ENCODE measurements around the gene TOR3A. TPM values are rescaled to one million over a fixed set of nuclear protein-coding genes. Genes with fewer than 3 reads are reported as not detected.

The TOR3A gene
- total RNA-seq, 1 donor from 2014 or later: 14.0 TPM

DNA sequence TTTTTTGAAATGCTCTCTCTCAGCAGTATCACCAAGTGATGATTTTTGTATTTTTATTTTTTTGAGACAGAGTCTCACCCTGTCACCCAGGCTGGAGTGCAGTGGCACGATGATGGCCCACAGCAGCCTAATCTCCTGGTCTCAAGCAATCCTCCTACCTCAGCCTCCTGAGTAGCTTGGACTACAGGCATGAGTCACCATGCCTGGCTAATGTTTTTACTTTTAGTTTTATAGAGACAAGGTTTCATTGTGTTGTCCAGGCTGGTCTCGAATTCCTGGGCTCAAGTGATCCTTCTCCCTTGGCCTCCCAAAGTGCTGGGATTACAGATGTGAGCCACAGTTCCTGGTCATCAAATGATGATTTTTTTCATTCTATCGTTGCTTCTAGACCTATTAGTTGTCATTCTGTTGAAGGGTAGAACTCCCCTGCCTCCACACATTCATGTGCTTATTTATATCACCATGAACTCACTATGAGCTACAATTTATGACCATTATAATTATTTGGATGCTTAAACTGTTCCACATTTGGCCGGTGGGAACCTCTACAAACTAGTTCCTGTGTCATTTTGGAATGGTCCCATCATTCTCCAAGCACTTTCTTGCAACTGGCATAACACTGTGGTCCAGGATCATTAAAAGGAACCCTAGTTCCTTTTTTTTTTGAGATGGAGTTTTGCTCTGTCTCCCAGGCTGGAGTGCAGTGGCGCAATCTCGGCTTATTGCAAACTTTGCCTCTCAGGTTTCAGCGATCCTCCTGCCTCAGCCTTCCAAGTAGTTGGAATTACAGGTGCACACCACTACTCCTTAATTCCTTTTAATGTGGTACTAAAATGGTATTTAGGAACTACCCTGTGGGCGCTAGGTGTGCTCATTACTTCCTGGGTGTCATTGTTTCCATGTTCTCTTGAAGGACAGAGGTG, 20.2 kb upstream of the TOR3A start:
- TF ChIP-seq, protein P1, sequence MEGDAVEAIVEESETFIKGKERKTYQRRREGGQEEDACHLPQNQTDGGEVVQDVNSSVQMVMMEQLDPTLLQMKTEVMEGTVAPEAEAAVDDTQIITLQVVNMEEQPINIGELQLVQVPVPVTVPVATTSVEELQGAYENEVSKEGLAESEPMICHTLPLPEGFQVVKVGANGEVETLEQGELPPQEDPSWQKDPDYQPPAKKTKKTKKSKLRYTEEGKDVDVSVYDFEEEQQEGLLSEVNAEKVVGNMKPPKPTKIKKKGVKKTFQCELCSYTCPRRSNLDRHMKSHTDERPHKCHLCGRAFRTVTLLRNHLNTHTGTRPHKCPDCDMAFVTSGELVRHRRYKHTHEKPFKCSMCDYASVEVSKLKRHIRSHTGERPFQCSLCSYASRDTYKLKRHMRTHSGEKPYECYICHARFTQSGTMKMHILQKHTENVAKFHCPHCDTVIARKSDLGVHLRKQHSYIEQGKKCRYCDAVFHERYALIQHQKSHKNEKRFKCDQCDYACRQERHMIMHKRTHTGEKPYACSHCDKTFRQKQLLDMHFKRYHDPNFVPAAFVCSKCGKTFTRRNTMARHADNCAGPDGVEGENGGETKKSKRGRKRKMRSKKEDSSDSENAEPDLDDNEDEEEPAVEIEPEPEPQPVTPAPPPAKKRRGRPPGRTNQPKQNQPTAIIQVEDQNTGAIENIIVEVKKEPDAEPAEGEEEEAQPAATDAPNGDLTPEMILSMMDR (IDR thresholded peaks at IDR 0.05; ENCODE audit: insufficient read depth, low read length, severe bottlenecking): no peak
- FAIRE-seq (no peak), DNase-seq (ENCODE audit: low read depth) (no peak)
- Histone ChIP-seq H3K36me3 (ENCODE audit: control insufficient read depth, insufficient read depth, low read length) (peaks cover 9% of the 10 kb centered on the region), H3K27me3 (ENCODE audit: control insufficient read depth, insufficient read depth, low read length) (no peaks in the 10 kb centered on the region), H3K4me3 (ENCODE audit: low read depth, low read length) (no peak overlapping the region)

DNA sequence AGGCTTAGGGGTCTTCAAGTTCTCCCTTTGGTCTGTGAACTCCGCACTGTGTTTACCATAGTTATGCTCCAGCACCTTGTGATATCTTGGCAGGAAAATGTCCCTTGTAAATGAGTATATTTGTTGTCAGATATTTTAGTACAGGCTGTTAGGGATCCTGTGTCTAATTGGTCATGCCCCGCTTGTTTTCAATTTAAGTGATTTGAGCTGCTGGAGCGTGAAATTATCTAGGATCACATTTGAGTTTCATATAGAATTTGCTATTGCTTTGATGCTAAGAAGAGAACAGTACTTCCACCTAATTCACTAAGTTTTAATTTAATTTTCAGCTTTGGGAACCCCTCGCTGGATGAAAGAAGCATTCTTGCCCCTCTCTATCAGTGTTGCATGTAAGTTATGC, 15.4 kb upstream of the TOR3A start:
- FAIRE-seq: no peak
- H3K4me3 ChIP-seq (ENCODE audit: low read depth, low read length): no peak overlapping the region
- no peaks in the 10 kb centered on the region for H3K27me3 ChIP-seq (ENCODE audit: control insufficient read depth, insufficient read depth, low read length)
- TF ChIP-seq, protein P1 (IDR thresholded peaks at IDR 0.05; ENCODE audit: insufficient read depth, low read length, severe bottlenecking): no peak
- no peak for DNase-seq (ENCODE audit: low read depth)
- peaks cover 13% of the 10 kb centered on the region for H3K36me3 ChIP-seq (ENCODE audit: control insufficient read depth, insufficient read depth, low read length)

DNA sequence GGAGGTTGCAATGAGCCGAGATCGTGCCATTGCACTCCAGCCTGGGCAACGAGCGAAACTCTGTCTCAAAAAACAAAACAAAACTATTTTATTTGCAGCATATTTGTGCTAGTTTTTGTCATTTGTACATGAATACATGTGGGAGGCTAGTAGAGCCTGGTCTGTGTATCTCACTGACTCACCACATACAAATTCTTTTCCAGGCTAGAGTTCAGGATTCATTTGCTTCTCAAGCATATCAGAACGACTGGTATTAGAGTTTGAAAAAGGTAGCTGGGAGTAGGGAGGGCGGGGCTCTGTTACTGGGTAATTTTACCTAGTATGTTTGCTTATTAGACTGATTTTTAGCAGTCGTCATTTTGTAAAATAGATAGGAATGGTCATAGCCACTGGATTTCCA, 4.5 kb upstream of the TOR3A start:
- DNase-seq (ENCODE audit: low read depth) (no peak), FAIRE-seq (no peak)
- TF ChIP-seq, protein P1 (IDR thresholded peaks at IDR 0.05; ENCODE audit: insufficient read depth, low read length, severe bottlenecking): no peak
- H3K36me3 ChIP-seq (ENCODE audit: control insufficient read depth, insufficient read depth, low read length): no peaks in the 10 kb centered on the region
- no peak overlapping the region for H3K4me3 ChIP-seq (ENCODE audit: low read depth, low read length)
- no peaks in the 10 kb centered on the region for H3K27me3 ChIP-seq (ENCODE audit: control insufficient read depth, insufficient read depth, low read length)

DNA sequence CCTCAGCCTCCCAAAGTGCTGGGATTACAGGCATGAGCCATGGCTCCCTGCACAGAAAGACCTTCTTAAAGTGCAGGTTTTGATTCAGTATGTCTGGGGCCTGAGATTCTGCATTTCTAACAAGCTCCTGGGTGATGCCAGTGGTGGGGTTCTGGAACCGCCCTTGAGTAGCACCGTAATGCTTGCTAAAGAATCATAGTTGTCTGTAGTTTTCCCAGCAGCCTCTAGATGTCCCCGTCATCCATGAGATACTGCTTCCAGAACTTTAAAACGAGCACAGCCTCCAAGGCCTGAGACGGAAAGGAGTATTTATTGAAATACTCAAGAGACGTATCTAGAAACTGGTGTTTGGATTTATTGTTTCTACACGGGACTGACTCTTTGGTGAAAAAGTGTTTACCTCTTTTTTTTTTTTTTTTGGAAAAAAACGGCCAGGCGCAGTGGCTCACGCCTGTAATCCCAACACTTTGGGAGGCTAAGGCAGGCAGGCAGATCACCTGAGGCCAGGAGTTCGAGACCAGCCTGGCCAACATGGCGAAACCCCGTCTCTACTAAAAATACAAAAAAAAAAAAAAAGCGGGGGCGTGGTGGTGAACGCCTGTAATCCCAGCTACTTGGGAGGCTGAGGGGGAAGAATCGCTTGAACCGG, 2.6 kb upstream of the TOR3A start:
- peak; percentile 69 for DNase-seq (ENCODE audit: low read depth)
- TF ChIP-seq, protein P1 (IDR thresholded peaks at IDR 0.05; ENCODE audit: insufficient read depth, low read length, severe bottlenecking): peak; percentile 61
- no peaks in the 10 kb centered on the region for H3K27me3 ChIP-seq (ENCODE audit: control insufficient read depth, insufficient read depth, low read length)
- no peaks in the 10 kb centered on the region for H3K36me3 ChIP-seq (ENCODE audit: control insufficient read depth, insufficient read depth, low read length)
- FAIRE-seq: no peak
- H3K4me3 ChIP-seq (ENCODE audit: low read depth, low read length): no peak overlapping the region

DNA sequence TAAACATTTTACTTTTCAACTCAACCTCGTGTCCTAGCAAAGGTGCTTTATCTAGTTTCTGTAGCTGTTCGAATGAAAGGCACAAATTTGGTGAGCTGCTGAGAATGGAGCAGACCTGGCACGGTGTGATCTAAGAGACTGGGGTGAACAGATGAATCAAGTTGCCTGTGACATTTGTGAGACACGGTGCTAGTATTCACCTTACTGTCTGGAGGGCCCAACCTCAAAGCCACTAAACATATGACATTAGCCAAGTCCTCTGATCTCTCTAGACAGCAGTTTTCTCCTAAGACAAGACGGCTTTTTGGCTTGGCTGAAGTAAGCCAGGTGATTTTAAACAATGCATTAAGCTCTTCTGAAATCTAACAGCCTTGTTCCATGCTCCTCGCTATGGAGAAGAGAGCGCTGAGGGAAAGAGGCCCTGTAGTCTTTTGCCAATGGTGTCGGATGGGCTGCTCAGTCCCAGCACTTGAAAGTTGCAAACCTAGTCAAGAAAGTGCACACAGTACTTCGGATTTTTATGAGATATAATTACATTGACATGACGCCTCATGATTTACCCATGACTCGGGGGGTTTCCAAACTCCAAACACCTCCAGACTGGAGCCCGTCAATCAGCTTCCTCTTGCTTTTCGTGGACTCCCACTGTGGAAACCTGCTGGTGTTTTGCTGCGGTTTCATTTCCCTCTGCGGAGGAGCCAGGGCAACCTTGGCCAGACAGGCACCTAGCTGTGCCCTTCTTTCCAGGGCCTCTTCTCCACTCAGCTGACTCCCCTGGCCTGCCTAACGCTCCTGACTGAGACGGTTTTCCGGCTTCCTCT, 794 bp upstream of the TOR3A start:
- DNase-seq (ENCODE audit: low read depth): no peak
- no peaks in the 10 kb centered on the region for H3K27me3 ChIP-seq (ENCODE audit: control insufficient read depth, insufficient read depth, low read length)

More for the DNA sequence above, 794 bp upstream of the TOR3A start:
- TF ChIP-seq, protein P1 (IDR thresholded peaks at IDR 0.05; ENCODE audit: insufficient read depth, low read length, severe bottlenecking): no peak
- Histone ChIP-seq H3K36me3 (ENCODE audit: control insufficient read depth, insufficient read depth, low read length) (peaks cover 3% of the 10 kb centered on the region), H3K4me3 (ENCODE audit: low read depth, low read length) (peak overlapping the region; percentile 87)
- no peak for FAIRE-seq
